GM18511 (cell line): Measurements from ENCODE around the gene DNM1L.
"Not testable (repeated sequence)": the region's sequence is repeated elsewhere in the genome, so short reads cannot be mapped to it uniquely, and the experiment has no call there.

Experiments
- ATAC-seq: cut with Tn5 transposase; IDR thresholded peaks from one replicate; pipeline ENCODE4 v1.9.1; 2021; ENCODE audit warnings: mild to moderate bottlenecking, moderate library complexity; ENCODE audit not compliant: unreplicated experiment

DNM1L gene

DNA sequence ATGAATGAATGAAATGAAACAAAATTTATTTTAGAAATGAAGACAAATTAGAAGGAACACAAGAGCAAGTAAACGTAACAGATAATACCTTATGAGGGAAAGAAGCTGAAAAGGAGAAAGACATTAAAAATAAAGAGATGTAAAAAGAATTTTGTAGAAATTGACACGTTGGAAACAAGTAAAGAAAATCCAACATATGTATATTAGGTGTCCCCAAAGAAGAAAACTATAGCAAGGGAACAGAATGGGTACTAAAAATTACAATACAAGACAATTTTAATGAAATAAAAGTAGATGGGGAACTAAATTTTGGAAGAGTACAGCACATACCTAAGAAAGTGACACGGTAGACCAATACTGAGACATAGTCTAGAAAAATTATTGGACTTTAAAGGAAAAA lies 16.7 kb downstream of the DNM1L start:
- ATAC-seq = no peak

DNA sequence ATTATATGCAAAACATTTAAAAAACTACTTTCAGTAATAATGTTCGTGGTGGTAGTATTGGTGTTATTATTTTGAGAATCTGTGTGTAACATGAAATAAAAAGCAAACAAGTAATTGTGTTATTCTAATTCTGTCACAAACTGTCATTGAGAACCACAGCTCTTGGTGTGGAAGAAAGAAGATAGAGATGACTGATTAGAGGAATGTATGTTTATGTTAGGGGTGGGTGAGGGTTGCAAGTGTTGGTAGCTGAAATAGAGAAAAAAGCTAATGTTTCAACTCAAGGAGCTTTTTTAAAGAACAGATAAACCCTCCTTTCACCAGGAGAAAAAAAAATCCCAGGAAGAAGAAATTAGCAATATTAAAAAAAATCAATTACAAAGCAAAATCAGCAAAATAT lies 18.3 kb downstream of the DNM1L start:
- ATAC-seq = no peak

DNA sequence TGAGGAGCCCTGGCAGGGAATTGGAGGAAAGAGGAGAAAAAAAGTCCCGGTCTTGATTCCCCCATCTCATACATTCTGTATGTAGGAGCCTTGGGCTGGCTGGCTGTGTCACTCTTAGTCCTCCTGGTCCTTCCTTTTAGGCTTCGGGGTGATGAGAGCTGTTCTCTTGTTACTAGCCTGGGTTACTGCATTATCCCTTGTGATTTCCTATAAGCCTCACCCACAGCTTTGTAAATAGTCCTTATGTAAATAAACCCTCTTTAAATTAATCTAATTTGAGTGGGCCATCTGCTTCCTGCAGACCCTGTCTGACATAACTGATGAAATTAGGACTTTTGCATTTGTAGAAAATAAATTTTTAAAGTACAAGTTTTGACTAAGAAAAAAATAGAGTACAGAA lies 19.2 kb downstream of the DNM1L start:
- no peak for ATAC-seq

DNA sequence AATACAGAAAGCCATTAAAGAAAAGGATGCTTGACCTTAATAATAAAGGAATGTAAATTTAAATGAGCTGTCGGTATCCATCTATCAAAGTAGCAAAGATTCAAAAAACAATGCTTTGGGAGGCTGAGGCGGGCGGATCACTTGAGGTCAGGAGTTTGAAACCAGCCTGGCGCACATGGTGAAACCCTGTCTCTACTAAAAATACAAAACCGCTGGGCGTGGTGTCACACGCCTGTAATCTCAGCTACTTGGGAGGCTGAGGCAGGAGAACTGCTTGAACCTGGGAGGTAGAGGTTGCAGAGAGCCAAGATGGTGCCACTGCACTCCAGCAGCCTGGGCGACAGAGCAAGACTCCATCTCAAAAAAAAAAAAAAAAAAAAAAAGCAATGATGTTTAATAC lies 20.3 kb downstream of the DNM1L start:
- ATAC-seq = not testable (repeated sequence)

DNA sequence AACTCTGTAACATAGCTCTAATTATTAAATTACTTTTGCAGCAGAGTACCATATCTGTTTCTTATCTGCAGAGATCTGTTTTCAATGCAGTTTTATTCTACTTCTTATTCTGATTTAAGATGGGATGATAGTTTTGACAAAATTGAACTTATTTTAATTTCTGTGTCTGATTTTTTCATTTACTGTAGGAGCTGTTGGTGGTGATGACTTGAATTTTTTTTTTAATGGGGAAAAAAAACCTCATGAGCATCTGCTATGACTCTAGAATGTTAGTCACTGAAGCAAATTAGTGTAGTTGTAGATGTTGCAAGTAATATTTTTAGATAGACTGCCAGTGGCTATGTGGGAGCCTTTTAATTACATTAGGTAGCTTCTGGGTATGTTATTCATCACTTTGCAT lies 23.4 kb downstream of the DNM1L start:
- no peak for ATAC-seq

DNA sequence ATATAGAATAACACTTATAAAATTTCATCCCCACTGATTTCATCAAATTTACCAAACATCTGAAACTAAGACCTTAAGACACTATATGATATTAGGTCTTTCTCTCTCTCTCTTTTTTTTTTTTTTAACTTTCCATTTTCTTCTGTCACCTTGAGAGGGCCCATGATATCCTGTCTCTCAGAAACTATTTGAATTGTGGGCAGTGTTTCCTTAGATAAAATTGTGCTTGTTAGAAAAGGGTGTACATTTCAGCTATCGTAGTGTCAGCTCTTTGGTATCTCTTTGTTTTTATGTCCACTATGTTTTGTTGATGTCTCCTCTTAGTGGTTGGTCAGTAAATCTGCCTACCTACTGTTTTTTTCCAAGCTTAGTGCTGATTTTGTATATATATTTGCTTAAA lies 23.8 kb downstream of the DNM1L start:
- no peak for ATAC-seq

DNA sequence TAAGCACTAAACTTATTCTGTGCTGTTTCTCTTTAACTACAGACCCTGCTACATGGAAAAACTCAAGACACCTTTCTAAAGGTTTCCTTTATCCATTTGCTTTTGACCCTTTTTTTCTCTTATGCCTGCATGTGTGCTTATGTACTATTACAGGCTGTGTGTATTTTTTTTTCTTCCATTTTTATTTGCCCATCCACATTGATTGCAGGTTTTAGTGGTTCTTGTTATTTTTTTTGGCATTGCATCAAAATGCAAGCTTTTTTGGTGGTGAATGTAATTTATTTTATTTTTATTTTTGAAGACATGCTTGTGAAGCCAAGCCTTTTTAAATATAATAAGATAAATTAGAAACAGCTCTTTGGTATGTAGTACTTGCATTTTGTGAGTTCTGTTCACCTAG lies 26.7 kb downstream of the DNM1L start:
- no peak for ATAC-seq

DNA sequence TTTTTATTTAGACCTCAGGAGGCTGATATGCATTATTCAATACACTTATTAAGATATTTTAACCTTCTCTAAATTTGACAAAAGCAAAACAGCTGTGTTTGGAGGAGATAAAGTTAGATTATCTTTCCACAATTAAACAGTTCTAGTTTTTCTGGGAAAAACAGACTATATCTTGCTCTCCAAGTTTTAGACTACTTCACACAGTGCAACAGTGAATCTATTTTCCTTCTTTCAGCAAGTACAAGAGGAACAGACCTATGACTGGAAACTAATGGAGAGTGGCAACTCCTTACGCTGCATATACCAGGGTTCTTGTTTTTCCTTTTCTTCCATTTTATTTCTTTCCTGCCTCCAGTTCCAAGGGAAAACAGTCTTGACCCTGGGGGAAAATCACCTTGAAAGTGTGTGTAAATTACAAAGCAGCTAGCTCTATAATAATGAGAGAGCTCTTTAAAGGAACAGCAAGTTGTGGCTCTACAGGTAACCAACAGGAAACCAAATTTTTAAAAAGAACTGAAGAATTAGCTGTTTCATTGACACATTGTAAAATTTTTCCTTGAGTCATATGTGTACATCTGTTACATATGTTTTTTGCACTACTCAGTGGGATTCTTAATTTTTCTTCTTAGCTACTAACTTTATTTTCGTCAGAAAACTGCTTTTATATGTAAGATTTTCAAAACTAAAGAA lies 27.4 kb downstream of the DNM1L start:
- ATAC-seq = no peak

DNA sequence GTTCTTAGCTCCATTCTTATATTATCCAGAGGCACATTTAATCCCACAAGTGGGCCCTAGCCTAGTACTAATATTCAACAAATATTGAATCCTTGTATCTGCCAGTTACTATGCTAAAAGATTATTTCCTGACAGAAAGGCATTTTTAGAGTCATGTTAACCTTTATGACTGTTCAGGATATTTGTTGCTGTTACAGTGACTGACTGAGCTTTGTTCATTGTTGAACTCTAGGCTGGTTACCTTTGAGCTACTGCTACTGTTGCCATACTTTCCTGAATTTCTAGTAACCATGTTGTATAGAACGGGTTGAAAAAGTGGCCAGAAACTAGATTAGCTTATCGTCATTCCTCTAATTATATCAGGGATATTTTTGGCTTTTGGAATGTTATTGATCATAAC lies 29.8 kb downstream of the DNM1L start:
- ATAC-seq = no peak

DNA sequence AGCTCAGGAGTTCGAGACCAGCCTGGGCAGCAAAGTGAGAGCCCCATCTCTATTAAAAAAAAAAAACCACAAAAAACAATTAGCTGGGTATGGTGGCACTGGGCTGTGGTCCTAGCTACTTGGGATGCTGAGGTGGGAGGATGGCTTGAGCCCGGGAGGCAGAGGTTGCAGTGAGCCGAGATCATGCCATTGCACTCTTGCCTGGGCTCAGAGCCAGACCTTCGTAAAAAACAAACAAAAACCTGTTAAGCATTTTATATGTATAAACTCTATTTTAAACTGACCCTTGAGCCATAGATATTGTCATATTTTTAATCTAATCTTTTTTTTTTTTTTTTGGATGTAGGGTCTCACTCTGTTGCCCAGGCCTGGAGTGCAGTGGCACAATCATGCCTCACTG lies 35.7 kb downstream of the DNM1L start:
- ATAC-seq = no peak

DNA sequence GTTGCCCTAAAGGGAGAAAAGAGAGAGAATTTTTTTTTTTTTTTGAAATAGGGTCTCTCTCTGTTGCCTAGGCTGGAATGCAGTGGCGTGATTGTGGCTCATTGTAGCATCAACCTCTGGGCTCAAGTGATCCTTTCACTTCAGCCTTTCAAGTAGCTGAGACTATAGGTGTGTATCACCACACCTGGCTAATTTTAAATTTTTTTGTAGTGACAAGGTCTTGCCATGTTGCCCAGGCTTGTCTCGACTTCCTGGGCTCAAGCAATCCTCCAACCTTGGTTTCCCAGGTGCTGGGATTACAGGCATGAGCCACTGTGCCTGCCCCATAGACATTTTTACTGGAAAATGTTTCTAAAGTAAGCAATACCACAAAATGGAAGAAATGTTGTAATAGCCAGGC lies 39.8 kb downstream of the DNM1L start:
- ATAC-seq = no peak

DNA sequence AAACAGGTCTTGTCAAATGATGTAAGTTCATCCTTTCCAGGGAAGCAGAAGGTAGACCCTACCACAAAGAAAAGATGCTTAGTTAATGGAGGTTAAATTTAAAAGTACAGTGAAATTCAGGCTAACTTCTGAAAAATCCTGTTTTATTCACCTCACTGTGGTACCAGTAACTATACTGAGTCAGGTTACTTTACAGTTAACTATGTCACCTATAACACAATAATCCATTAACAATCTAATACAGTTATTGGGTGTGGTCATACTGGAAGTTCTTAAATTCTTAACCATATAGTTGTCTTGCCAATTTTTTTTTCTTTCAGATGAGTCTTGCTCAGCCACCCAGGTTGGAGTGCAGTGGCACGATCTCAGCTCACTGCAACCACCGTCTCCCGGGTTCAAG lies 46.2 kb downstream of the DNM1L start:
- not testable (repeated sequence) for ATAC-seq

DNA sequence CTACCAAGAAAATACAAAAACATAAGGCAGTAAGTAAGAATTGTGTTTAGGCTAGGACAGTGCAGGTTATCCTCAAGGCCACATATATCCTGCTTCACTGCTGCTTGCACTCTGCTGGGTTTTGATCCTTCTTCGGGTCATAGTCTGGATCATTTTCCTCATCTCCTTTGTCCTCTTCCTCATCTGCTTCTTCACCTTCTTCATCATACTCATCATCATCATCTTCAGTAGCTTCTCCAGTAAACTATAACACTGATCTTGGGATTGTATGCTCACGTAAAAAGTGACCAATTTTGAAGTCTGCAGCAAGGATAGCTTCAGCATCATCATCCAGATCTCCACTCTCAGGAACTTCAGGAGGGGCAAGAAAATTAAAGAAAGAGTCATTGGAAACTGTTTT lies 47.2 kb downstream of the DNM1L start:
- no peak for ATAC-seq

DNA sequence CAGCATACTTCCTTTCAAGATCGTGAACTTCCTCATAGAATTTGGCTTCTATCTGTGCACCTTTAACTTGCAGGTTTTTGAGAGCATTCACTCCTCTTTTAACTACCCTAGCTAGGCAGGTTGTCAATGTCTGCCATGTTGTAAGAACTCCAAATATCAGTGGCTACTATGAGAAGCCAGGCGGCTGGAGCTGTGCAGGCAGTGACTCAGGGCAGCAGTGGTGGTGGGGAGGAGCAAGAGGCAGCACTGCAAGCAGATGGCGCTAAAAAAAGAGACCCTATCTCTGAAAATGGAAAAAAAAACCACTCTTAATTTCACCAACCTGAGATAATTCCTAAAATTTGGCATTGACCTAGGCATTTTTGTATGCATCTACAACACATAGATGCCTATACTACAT lies 48.1 kb downstream of the DNM1L start:
- ATAC-seq = no peak

DNA sequence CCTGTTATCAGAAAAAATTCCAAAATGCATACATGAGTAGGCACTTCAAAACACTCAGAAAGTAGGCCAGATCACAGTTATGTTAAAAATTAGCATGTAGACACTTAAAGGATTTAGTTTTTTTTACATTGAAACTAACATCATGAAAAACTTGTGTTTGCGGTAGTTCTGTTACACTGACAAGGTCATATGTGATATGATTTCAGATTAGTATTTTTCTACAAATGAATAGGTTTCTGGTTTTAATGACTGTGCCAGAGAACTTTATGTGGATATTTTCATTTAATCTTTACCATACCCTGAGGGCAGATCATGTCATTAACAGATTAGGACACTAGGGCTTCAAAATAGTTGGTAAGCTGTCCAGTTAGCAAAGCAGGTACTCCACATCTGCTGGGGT lies 55.9 kb downstream of the DNM1L start:
- no peak for ATAC-seq

DNA sequence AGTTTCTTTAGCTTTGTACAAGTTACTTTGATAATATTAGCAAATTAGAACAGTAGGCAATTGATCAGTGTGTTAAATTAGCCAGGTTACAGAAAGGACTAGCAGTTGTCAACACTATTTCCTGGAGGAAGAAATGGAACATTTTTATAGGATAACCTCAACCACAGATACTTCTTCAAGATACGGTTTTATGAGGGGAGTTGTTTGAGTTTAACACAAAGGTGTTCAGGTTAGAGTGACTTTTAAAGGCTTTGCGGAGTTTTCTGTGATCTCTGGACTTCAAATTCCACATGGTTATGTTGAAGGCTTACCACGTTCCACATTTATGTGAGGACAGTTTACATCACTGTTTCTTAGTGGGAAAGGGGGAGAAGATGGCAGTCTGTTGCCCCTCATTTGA lies 57.3 kb downstream of the DNM1L start:
- ATAC-seq = no peak

DNA sequence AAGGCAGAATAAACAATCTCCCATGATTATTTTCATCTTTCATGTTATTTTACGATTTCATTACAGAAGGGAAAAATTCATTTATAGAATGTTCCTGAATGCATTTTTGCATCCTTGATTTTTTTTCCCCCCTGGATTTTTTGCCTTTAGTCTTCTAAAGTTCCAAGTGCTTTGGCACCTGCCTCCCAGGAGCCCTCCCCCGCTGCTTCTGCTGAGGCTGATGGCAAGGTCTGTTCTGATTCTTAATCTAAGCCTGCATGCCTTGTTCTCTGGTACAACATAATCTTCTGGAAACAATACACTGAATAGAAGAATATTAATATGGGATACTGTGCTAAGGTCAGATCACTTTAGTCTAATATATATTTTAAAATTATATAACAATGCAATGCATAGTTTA lies 58.6 kb downstream of the DNM1L start:
- no peak for ATAC-seq

DNA sequence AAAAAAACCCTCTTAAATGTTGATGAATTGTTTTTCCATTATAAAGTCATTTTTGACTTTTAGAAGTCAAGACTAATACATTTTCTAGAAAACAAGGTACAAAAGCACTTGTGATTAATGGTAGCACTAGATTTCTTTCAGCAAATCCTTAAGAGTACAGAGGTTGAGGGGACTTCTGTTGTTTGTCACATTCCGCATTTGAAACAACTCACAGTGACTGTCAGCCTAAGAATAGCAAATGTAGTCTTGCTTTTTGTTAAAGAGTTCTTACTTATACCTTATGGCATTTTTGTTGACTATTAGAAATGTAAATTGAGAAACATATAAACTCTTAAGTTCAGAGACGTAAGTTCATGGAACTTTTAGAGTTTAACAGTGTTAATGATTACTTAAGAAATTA lies 60.2 kb downstream of the DNM1L start:
- no peak for ATAC-seq

DNA sequence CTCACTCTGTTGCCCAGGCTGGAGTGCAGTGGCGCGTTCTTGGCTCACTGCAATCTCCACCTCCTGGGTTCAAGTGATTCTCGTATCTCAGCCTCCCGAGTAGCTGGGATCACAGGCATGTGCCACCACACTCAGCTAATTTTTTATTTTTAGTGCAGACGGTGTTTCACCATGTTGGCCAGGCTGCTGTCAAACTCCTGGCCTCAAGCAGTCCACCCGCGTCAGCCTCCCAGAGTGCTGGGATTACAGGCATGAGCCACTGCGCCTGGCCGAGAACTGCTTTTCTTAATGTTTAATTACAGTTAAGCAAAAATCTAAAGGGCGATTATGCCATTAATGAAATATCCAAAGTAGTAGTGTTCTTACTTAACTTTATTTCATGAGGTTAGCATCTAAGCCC lies 63.0 kb downstream of the DNM1L start:
- no peak for ATAC-seq

DNA sequence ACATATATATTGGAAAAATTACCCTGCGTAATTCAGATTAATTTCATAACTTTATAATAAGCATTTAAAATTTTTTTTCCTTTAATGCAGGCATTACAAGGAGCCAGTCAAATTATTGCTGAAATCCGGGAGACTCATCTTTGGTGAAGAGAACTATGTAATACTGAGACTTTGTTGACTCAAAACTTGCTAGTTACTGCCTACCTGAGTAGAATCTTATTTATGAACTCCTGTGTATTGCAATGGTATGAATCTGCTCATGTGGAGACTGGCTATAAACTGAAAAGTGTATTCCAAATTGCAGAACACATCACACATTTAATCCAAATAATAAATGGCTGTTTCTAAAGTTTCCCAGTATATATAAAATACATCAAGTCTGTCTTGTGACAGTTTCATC lies 64.2 kb downstream of the DNM1L start:
- no peak for ATAC-seq

DNA sequence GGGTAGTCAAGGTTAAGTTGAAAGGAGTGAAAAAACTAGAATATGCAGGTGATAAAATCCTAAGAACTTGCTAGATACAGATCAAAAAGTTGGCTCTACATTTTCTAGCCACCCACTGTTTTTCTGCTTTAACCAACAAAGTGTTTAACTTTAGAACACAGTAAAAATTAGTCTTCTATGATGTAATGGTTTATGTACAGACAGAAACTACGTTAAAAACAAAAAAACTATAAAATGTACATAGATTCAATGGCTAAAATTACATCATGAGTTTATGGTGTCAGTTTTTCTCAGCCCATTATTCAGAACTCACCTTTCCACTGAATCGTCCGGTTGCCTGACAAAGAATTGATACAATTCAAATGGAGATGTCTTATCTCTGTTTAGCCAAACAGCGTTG lies 74.5 kb downstream of the DNM1L start:
- no peak for ATAC-seq

DNA sequence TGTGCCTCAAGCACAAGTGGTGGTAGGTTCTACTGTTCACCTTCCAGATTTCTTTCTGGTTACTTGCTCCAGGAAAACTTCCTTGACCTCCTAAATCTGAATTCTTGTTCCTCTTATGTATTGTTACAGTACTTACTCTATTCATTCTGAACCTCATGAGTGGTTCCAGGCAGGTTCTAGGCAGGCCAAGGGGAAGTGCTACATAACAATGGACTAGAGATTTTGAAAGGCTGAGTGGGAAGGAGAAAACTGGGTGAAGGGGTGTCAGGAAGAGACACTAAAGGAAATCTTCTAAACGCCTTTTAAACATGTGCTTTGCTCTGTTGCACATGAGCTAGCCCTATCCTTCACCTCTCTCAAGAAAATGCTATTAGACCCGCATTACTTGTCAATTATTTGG lies 75.0 kb downstream of the DNM1L start:
- ATAC-seq = no peak

DNA sequence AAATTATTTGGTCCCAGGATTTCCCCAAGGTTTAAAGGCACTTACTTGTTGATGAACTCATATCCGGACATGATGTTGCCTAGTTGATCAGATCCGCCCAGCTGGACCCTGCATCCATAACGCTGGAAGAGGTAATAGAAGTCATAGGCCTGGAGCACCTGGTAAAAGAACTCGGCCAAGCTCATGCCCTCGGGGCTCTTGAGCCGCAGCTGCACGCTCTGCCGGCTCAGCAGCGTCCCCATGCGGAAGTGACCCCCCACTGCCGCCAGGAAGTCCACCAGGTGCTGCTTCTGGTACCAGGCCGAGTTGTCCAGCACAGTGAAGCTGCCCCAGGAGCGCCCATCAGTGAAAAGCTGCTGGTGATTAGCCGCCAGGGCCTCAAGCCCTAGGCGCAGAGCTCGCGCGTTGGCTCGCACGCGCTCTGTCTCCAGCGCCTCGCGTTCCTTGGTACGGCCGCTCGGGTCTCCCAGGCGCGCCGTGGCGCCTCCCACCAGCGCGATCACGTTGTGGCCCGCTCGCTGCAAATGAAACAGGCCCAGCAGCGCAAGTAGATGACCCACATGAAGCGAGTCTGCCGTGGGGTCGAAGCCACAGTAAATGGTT lies 76.1 kb downstream of the DNM1L start:
- ATAC-seq = peak; percentile 74
